K562 (cell line): ENCODE measurements around the gene CD68. TPM values are rescaled to one million over a fixed set of nuclear protein-coding genes. Genes with fewer than 3 reads are reported as not detected.

Source experiments
- EZH2 ChIP-seq: IDR thresholded peaks from 2 replicates; pipeline ENCODE4 v1.6.1; 2012; ENCODE audit warnings: low read depth, mild to moderate bottlenecking, inconsistent platforms, low read length, borderline replicate concordance
- GABPB2 ChIP-seq: fragments of 250-450 bp; sonication (Bioruptor Pico); conservative IDR thresholded peaks from 2 replicates; pipeline ENCODE4 v1.5.1; 2021; ENCODE audit warnings: mild to moderate bottlenecking
- PRPF4 ChIP-seq: fragments of 200-400 bp; formaldehyde crosslinking; IDR thresholded peaks from one replicate; pipeline ENCODE4 v1.6.1; 2017; ENCODE audit warnings: low read length, low read depth, mild to moderate bottlenecking; ENCODE audit not compliant: insufficient read depth, poor library complexity, severe bottlenecking
- SMAD2 ChIP-seq: fragments of 150-350 bp; IDR thresholded peaks from 2 replicates; pipeline ENCODE4 v1.6.1; 2014; ENCODE audit warnings: low read depth, mild to moderate bottlenecking, low read length
- SPI1 ChIP-seq: IDR thresholded peaks from 2 replicates; pipeline ENCODE4 v1.6.1; 2011; ENCODE audit warnings: low read depth, low read length, control low read depth, borderline replicate concordance
- ZNF75A ChIP-seq: fragments of 450-650 bp; formaldehyde crosslinking; IDR thresholded peaks from 2 replicates; pipeline ENCODE4 v1.4.0; 2020; ENCODE audit warnings: mild to moderate bottlenecking
- polyA plus RNA-seq, 8 experiments: library from polyadenylated mRNA; depleted of rRNA in 4 of 8; stranded (reverse) in 5 of 8; unstranded in 3 of 8; fragments of >200 nt; fragmentation: Nextera tagmentation in 2 of 8; fragmentation: Illumina TruSeq in 1 of 8; extraction: Ambion mirVana in 2 of 8; extraction: Trizol in 1 of 8; gene quantifications; 2 replicates each; pipeline versions ENCODE4 v1.2.1 to v1.2.3, GENCODE V29; 2011 to 2014; ENCODE audit warnings: inconsistent platforms in 1 of 8, missing spikeins in 1 of 8
- total RNA-seq, 7 experiments: library from RNA; depleted of rRNA in 6 of 7; stranded (reverse); fragments of >200 nt in 6 of 7; fragmentation: Illumina TruSeq in 2 of 7; extraction: Trizol in 2 of 7; gene quantifications; 2 replicates each; pipeline versions ENCODE4 v1.2.1 to v1.2.3, GENCODE V29; 2011 to 2021; ENCODE audit warnings: low replicate concordance in 1 of 7
- TF ChIP-seq, protein P1 (sequence below): fragments of 250-450 bp; sonication (Bioruptor Pico); IDR thresholded peaks from 2 replicates; pipeline ENCODE4 v1.5.0; 2021
- TF ChIP-seq, protein P2 (sequence below): fragments of 250-450 bp; sonication (Bioruptor Pico); IDR thresholded peaks from 2 replicates; pipeline ENCODE4 v1.4.0; 2020

The CD68 gene
- total and polyA plus RNA-seq, 9 of the 15 experiments (the other 6 are each of a cell fraction or from before 2014, with no cell fraction given) = 28.2 to 89.8 (median 37.7) TPM

DNA sequence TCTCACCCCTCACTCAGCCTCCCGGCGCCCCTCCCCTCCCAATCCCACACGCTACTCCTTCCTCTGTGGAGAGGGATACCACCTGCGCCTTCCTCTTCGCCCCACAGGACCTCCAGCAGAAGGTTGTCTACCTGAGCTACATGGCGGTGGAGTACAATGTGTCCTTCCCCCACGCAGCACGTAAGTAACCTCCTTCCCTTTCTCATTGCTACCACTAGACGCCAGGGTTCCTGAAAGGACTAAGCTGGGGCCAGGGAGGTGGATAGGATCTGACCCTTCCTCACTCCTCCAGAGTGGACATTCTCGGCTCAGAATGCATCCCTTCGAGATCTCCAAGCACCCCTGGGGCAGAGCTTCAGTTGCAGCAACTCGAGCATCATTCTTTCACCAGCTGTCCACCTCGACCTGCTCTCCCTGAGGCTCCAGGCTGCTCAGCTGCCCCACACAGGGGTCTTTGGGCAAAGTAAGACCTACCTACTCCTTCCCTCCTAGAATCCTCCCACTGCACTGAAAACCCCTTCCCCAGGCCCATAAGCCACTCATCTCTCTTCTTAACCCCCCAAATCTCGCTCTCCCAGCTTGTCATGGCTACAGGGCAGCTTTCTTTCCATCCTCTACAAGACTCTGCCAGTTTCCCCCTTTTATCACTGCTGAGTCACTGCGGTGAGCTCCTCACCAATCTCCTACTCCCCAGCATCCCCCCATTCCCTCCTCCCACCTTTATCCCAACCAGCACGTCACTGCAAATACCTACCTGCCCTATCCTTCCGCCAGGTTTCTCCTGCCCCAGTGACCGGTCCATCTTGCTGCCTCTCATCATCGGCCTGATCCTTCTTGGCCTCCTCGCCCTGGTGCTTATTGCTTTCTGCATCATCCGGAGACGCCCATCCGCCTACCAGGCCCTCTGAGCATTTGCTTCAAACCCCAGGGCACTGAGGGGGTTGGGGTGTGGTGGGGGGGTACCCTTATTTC lies 1.5 kb downstream of the CD68 start (continued):
- TF ChIP-seq, protein P1, sequence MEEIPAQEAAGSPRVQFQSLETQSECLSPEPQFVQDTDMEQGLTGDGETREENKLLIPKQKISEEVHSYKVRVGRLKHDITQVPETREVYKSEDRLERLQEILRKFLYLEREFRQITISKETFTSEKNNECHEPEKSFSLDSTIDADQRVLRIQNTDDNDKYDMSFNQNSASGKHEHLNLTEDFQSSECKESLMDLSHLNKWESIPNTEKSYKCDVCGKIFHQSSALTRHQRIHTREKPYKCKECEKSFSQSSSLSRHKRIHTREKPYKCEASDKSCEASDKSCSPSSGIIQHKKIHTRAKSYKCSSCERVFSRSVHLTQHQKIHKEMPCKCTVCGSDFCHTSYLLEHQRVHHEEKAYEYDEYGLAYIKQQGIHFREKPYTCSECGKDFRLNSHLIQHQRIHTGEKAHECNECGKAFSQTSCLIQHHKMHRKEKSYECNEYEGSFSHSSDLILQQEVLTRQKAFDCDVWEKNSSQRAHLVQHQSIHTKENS (CRISPR knock-in tag) = no peak
- no peak for TF ChIP-seq PRPF4
- TF ChIP-seq EZH2 = no peak
- TF ChIP-seq SPI1 = no peak
- TF ChIP-seq GABPB2 (CRISPR knock-in tag) = no peak
- no peak for TF ChIP-seq ZNF75A (CRISPR knock-in tag)
- TF ChIP-seq SMAD2 = no peak
- TF ChIP-seq, protein P2, sequence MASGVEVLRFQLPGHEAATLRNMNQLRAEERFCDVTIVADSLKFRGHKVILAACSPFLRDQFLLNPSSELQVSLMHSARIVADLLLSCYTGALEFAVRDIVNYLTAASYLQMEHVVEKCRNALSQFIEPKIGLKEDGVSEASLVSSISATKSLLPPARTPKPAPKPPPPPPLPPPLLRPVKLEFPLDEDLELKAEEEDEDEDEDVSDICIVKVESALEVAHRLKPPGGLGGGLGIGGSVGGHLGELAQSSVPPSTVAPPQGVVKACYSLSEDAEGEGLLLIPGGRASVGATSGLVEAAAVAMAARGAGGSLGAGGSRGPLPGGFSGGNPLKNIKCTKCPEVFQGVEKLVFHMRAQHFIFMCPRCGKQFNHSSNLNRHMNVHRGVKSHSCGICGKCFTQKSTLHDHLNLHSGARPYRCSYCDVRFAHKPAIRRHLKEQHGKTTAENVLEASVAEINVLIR (CRISPR knock-in tag) = no peak
